Measurements from ENCODE around the gene ID2.

GRCh38 chr2:8652774-8653426 is 29.0 kb upstream of the ID2 start:
- no peak for TF ChIP-seq CTCF (IDR thresholded peaks at IDR 0.05)
- TF ChIP-seq POLR2A (IDR thresholded peaks at IDR 0.05): no peak
- no peak for TF ChIP-seq EP300 (IDR thresholded peaks at IDR 0.05)
- no peak for TF ChIP-seq POLR2AphosphoS5 (IDR thresholded peaks at IDR 0.05)
